GM19467 (cell line): ENCODE measurements around the gene MEGF11.

ENCODE experiments used
- ATAC-seq: cut with Tn5 transposase; IDR thresholded peaks from one replicate; pipeline ENCODE4 v1.9.1; 2021; ENCODE audit warnings: mild to moderate bottlenecking, moderate library complexity; ENCODE audit not compliant: unreplicated experiment

The MEGF11 gene

GRCh38 chr15:65957451-65957850, 296.1 kb downstream of the MEGF11 start:
- ATAC-seq: no peak

GRCh38 chr15:65956899-65957298, 296.7 kb downstream of the MEGF11 start:
- no peak for ATAC-seq

- ATAC-seq: no peak
Measured at GRCh38 chr15:65956307-65956706, 297.2 kb downstream of the MEGF11 start.

GRCh38 chr15:65954289-65954741, 299.2 kb downstream of the MEGF11 start:
- no peak for ATAC-seq

GRCh38 chr15:65953622-65954021, 299.9 kb downstream of the MEGF11 start:
- no peak for ATAC-seq

- ATAC-seq: no peak
Measured at GRCh38 chr15:65952391-65953053, 301.0 kb downstream of the MEGF11 start.

- no peak for ATAC-seq
Measured at GRCh38 chr15:65951007-65951406, 302.5 kb downstream of the MEGF11 start.

- no peak for ATAC-seq
Measured at GRCh38 chr15:65949491-65949890, 304.1 kb downstream of the MEGF11 start.

- no peak for ATAC-seq
Measured at GRCh38 chr15:65949011-65949410, 304.5 kb downstream of the MEGF11 start.

- ATAC-seq: no peak
Measured at GRCh38 chr15:65948383-65948782, 305.2 kb downstream of the MEGF11 start.

- no peak for ATAC-seq
Measured at GRCh38 chr15:65947041-65947440, 306.5 kb downstream of the MEGF11 start.

GRCh38 chr15:65945616-65946015, 307.9 kb downstream of the MEGF11 start:
- no peak for ATAC-seq

- no peak for ATAC-seq
Measured at GRCh38 chr15:65944404-65944803, 309.1 kb downstream of the MEGF11 start.

- ATAC-seq: no peak
Measured at GRCh38 chr15:65942436-65942835, 311.1 kb downstream of the MEGF11 start.

- no peak for ATAC-seq
Measured at GRCh38 chr15:65940618-65940909, 313.0 kb downstream of the MEGF11 start.

GRCh38 chr15:65939901-65940617, 313.5 kb downstream of the MEGF11 start:
- no peak for ATAC-seq

- ATAC-seq: no peak
Measured at GRCh38 chr15:65938604-65939003, 314.9 kb downstream of the MEGF11 start.

- ATAC-seq: no peak
Measured at GRCh38 chr15:65937476-65937875, 316.1 kb downstream of the MEGF11 start.

- no peak for ATAC-seq
Measured at GRCh38 chr15:65937054-65937453, 316.5 kb downstream of the MEGF11 start.

GRCh38 chr15:65936282-65936681, 317.3 kb downstream of the MEGF11 start:
- ATAC-seq: no peak

- no peak for ATAC-seq
Measured at GRCh38 chr15:65935391-65935790, 318.2 kb downstream of the MEGF11 start.

GRCh38 chr15:65931221-65931620, 322.3 kb downstream of the MEGF11 start:
- ATAC-seq: no peak

GRCh38 chr15:65930134-65930533, 323.4 kb downstream of the MEGF11 start:
- no peak for ATAC-seq
